Upper lobe of left lung (tissue), 6 donors: ENCODE data around the gene PUSL1. TPM values are rescaled to one million over a fixed set of nuclear protein-coding genes. Genes with fewer than 3 reads are reported as not detected.

Experiments
- ATAC-seq, 2 donors: fragments of 200-7000 bp; cut with Tn5 transposase; one replicate each; pipeline ENCODE4 v1.9.1; 2022; ENCODE audit warnings: mild to moderate bottlenecking in 2 of 2, moderate library complexity in 2 of 2; ENCODE audit not compliant: low FRiP score in 2 of 2
- DNase-seq, 2 donors: peaks; one replicate each; pipeline ENCODE4 v3.0.0-alpha.2; 2019 to 2020
- H3K27ac ChIP-seq, 4 donors: fragments of 200-600 bp; sonication (generic); one replicate each; pipeline ENCODE4 v1.5.1; 2016 to 2019
- H3K27me3 ChIP-seq, 4 donors: fragments of 200-600 bp; sonication (generic); one replicate each; pipeline ENCODE4 v1.5.1; 2017 to 2019
- H3K36me3 ChIP-seq, 4 donors: fragments of 200-600 bp; sonication (generic); one replicate each; pipeline ENCODE4 v1.5.1; 2016 to 2019
- H3K4me1 ChIP-seq, 4 donors: fragments of 200-600 bp; sonication (generic); one replicate each; pipeline ENCODE4 v1.5.1; 2018 to 2019
- H3K4me3 ChIP-seq, 4 donors: fragments of 200-600 bp; sonication (generic); one replicate each; pipeline ENCODE4 v1.5.1; 2017 to 2019; ENCODE audit warnings: mild to moderate bottlenecking in 2 of 4, moderate library complexity in 1 of 4
- H3K9me3 ChIP-seq, 4 donors: fragments of 200-600 bp; sonication (generic); one replicate each; pipeline ENCODE4 v1.5.1; 2018 to 2019
- CTCF ChIP-seq, 6 experiments: fragments of 450-650 bp in 4 of 6; fragments of 200-600 bp in 2 of 6; sonication (generic) in 2 of 6; IDR thresholded peaks; one replicate each; pipeline ENCODE4 v1.5.1; 2016 to 2019; ENCODE audit warnings: antibody characterized with exemption in 6 of 6
- EP300 ChIP-seq, 4 donors: sonication (generic); formaldehyde crosslinking; IDR thresholded peaks; one replicate each; pipeline ENCODE4 v1.5.1; 2017; ENCODE audit warnings: antibody characterized with exemption in 4 of 4, control low read depth in 2 of 4
- POLR2A ChIP-seq, 4 donors: fragments of 450-650 bp; IDR thresholded peaks; one replicate each; pipeline ENCODE4 v1.5.1; 2016 to 2017; ENCODE audit warnings: antibody characterized with exemption in 4 of 4, mild to moderate bottlenecking in 2 of 4
- POLR2AphosphoS5 ChIP-seq, 2 donors: sonication (generic); formaldehyde crosslinking; IDR thresholded peaks; one replicate each; pipeline ENCODE4 v1.5.1; 2017; ENCODE audit warnings: antibody characterized with exemption in 2 of 2
- whole genome bisulfite sequencing, 2 donors: methylation state at CpG; one replicate each; pipeline ENCODE4 v1.1.5; 2017 to 2018; 5-methylcytosine and 5-hydroxymethylcytosine counted together
- total RNA-seq, 6 donors: library from RNA; depleted of rRNA in 4 of 6; stranded (reverse); fragments of >200 nt in 4 of 6; gene quantifications; one replicate each; pipeline versions ENCODE4 v1.1.0 to v1.2.1, GENCODE V29; 2016 to 2021
- donor health status: DM: no; HTN: no; CAD: no; lungs with moderate emphysema.
- donor health status: DM: no; HTN: yes; CAD: no; lungs with severe emphysema.

PUSL1 gene
- total RNA-seq, 6 donors from 2014 or later, result 16.8 to 38.8 (median 23.0) TPM

- no peaks in the 10 kb centered on the region for H3K27me3 ChIP-seq
- WGBS, 2 donors, result 62 to 69% methylated on average over 19 to 31 of the region's 48 CpGs
- DNase-seq, result peak; percentile 62 to 89
- no peaks in the 10 kb centered on the region for H3K9me3 ChIP-seq
- H3K4me3 ChIP-seq, result no peak overlapping the region
- peaks cover 0 to 41% (median 21%) of the 10 kb centered on the region in 4 donors for H3K36me3 ChIP-seq
- no peak for ATAC-seq
- H3K27ac ChIP-seq, result no peak overlapping the region
- TF ChIP-seq POLR2A (IDR thresholded peaks at IDR 0.05), result no peak
- TF ChIP-seq EP300 (IDR thresholded peaks at IDR 0.05), result no peak
- no peak for TF ChIP-seq CTCF (IDR thresholded peaks at IDR 0.05)
- H3K4me1 ChIP-seq, result peaks cover 0 to 28% (median 11%) of the 10 kb centered on the region in 4 donors
Observed at GRCh38 chr1:1332774-1333480, 24.5 kb downstream of the PUSL1 start.

GRCh38 chr1:1333551-1334241 is 25.3 kb downstream of the PUSL1 start:
- Histone ChIP-seq H3K27ac (no peak overlapping the region), H3K36me3 (peaks cover 0 to 41% (median 21%) of the 10 kb centered on the region in 4 donors), H3K27me3 (no peaks in the 10 kb centered on the region), H3K4me1 (peaks cover 0 to 28% (median 11%) of the 10 kb centered on the region in 4 donors), H3K4me3 (no peak overlapping the region), H3K9me3 (no peaks in the 10 kb centered on the region)
- no peak for TF ChIP-seq CTCF (IDR thresholded peaks at IDR 0.05)
- TF ChIP-seq EP300 (IDR thresholded peaks at IDR 0.05), result no peak
- TF ChIP-seq POLR2AphosphoS5 (IDR thresholded peaks at IDR 0.05), result no peak
- TF ChIP-seq POLR2A (IDR thresholded peaks at IDR 0.05), result no peak
- ATAC-seq, result peak in 1 of 2 donors; percentile 7
- DNase-seq, result peak in 1 of 2 donors; percentile 83
- WGBS, 2 donors, result 91 to 92% methylated on average over 21 to 34 of the region's 36 CpGs

GRCh38 chr1:1334835-1335234 is 26.4 kb downstream of the PUSL1 start:
- no peak for TF ChIP-seq EP300 (IDR thresholded peaks at IDR 0.05)
- TF ChIP-seq POLR2AphosphoS5 (IDR thresholded peaks at IDR 0.05), result no peak
- no peak for TF ChIP-seq CTCF (IDR thresholded peaks at IDR 0.05)
- no peak for TF ChIP-seq POLR2A (IDR thresholded peaks at IDR 0.05)
- DNase-seq, result peak in 1 of 2 donors; percentile 76
- no peaks in the 10 kb centered on the region for H3K9me3 ChIP-seq
- no peak overlapping the region for H3K27ac ChIP-seq
- no peak for ATAC-seq
- H3K4me1 ChIP-seq, result peaks cover 0 to 28% (median 11%) of the 10 kb centered on the region in 4 donors
- 73% methylated on average over 10 of the region's 11 CpGs; no CpG with 5 or more reads in 1 of the 2 donors for WGBS, 2 donors
- no peaks in the 10 kb centered on the region for H3K27me3 ChIP-seq
- peaks cover 3 to 48% (median 32%) of the 10 kb centered on the region in 4 donors for H3K36me3 ChIP-seq
- no peak overlapping the region for H3K4me3 ChIP-seq

- WGBS, 2 donors, result 75 to 87% methylated on average over 12 to 16 of the region's 16 CpGs
- peak in 1 of 2 donors; percentile 59 for DNase-seq
- Histone ChIP-seq H3K36me3 (peaks cover 3 to 52% (median 37%) of the 10 kb centered on the region in 4 donors), H3K27ac (no peak overlapping the region), H3K9me3 (no peaks in the 10 kb centered on the region), H3K4me3 (no peak overlapping the region), H3K27me3 (no peaks in the 10 kb centered on the region), H3K4me1 (peaks cover 0 to 28% (median 11%) of the 10 kb centered on the region in 4 donors)
- ATAC-seq, result no peak
- TF ChIP-seq CTCF (IDR thresholded peaks at IDR 0.05) (no peak), POLR2AphosphoS5 (IDR thresholded peaks at IDR 0.05) (no peak), EP300 (IDR thresholded peaks at IDR 0.05) (no peak), POLR2A (IDR thresholded peaks at IDR 0.05) (no peak)
Observed at GRCh38 chr1:1335283-1335682, 26.9 kb downstream of the PUSL1 start.
